SK-N-SH treated with all-trans-retinoic acid at 6 μM for 48 hours (cell line): ENCODE results near the gene CYP26A1.

Source experiments
- ATAC-seq: fragments of 200-7000 bp; cut with Tn5 transposase; 3 replicates; pipeline ENCODE4 v1.9.1; 2020; ENCODE audit warnings: mild to moderate bottlenecking, moderate library complexity
- ARNTL ChIP-seq: fragments of 450-650 bp; formaldehyde crosslinking; IDR thresholded peaks from 2 replicates; pipeline ENCODE4 v1.5.0; 2020; ENCODE audit warnings: low read depth, mild to moderate bottlenecking, moderate library complexity, borderline replicate concordance
- BACH2 ChIP-seq: fragments of 250-450 bp; sonication (Bioruptor Pico); IDR thresholded peaks from 2 replicates; pipeline ENCODE4 v1.9.0; 2021; ENCODE audit warnings: mild to moderate bottlenecking, borderline replicate concordance
- CSDC2 ChIP-seq: fragments of 250-450 bp; sonication (Bioruptor Pico); IDR thresholded peaks from 2 replicates; pipeline ENCODE4 v1.5.0; 2020; ENCODE audit warnings: mild to moderate bottlenecking, moderate library complexity
- ESRRG ChIP-seq: fragments of 250-450 bp; sonication (Bioruptor Pico); IDR thresholded peaks from 2 replicates; pipeline ENCODE4 v1.6.1; 2021; ENCODE audit warnings: mild to moderate bottlenecking
- GLIS3 ChIP-seq: fragments of 250-450 bp; sonication (Bioruptor Pico); IDR thresholded peaks from 2 replicates; pipeline ENCODE4 v1.5.0; 2020; ENCODE audit warnings: mild to moderate bottlenecking, moderate library complexity
- ISL1 ChIP-seq: fragments of 250-450 bp; sonication (Bioruptor Pico); IDR thresholded peaks from 2 replicates; pipeline ENCODE4 v2.1.2; 2022; ENCODE audit warnings: mild to moderate bottlenecking, moderate library complexity
- OSR1 ChIP-seq: fragments of 250-450 bp; sonication (Bioruptor Pico); IDR thresholded peaks from 2 replicates; pipeline ENCODE4 v1.8.0; 2022; ENCODE audit warnings: moderate library complexity, mild to moderate bottlenecking, inconsistent platforms
- PPARA ChIP-seq: fragments of 250-450 bp; sonication (Bioruptor Pico); IDR thresholded peaks from 2 replicates; pipeline ENCODE4 v1.5.0; 2020; ENCODE audit warnings: mild to moderate bottlenecking, borderline replicate concordance
- SNAI2 ChIP-seq: fragments of 250-450 bp; sonication (Bioruptor Pico); IDR thresholded peaks from 2 replicates; pipeline ENCODE4 v1.5.0; 2020; ENCODE audit warnings: mild to moderate bottlenecking, moderate library complexity
- TCF4 ChIP-seq: fragments of 250-450 bp; sonication (Bioruptor Pico); IDR thresholded peaks from 2 replicates; pipeline ENCODE4 v1.8.0; 2021; ENCODE audit warnings: mild to moderate bottlenecking, moderate library complexity, borderline replicate concordance
- TOX ChIP-seq: fragments of 250-450 bp; sonication (Bioruptor Pico); IDR thresholded peaks from 2 replicates; pipeline ENCODE4 v1.8.0; 2021; ENCODE audit warnings: mild to moderate bottlenecking, moderate library complexity, borderline replicate concordance
- ZFP3 ChIP-seq: fragments of 250-450 bp; sonication (Bioruptor Pico); IDR thresholded peaks from 2 replicates; pipeline ENCODE4 v1.5.0; 2020; ENCODE audit warnings: mild to moderate bottlenecking, moderate library complexity
- ZFP30 ChIP-seq: fragments of 450-650 bp; formaldehyde crosslinking; IDR thresholded peaks from 2 replicates; pipeline ENCODE4 v1.5.0; 2022; ENCODE audit warnings: mild to moderate bottlenecking, moderate library complexity
- ZNF70 ChIP-seq: fragments of 450-650 bp; formaldehyde crosslinking; IDR thresholded peaks from 2 replicates; pipeline ENCODE4 v1.5.0; 2020; ENCODE audit warnings: mild to moderate bottlenecking, moderate library complexity
- ZNF8 ChIP-seq: fragments of 450-650 bp; formaldehyde crosslinking; IDR thresholded peaks from 2 replicates; pipeline ENCODE4 v1.5.0; 2020; ENCODE audit warnings: mild to moderate bottlenecking, moderate library complexity
- TF ChIP-seq, protein P1 (sequence below): fragments of 250-450 bp; sonication (Bioruptor Pico); IDR thresholded peaks from 2 replicates; pipeline ENCODE4 v1.5.0; 2020; ENCODE audit warnings: mild to moderate bottlenecking, moderate library complexity
- TF ChIP-seq, protein P2 (sequence below): fragments of 250-450 bp; sonication (Bioruptor Pico); IDR thresholded peaks from 2 replicates; pipeline ENCODE4 v1.5.1; 2021; ENCODE audit warnings: mild to moderate bottlenecking, moderate library complexity
- TF ChIP-seq, protein P3 (sequence below): fragments of 250-450 bp; sonication (Bioruptor Pico); IDR thresholded peaks from 2 replicates; pipeline ENCODE4 v1.8.0; 2021; ENCODE audit warnings: low read depth, mild to moderate bottlenecking, moderate library complexity, borderline replicate concordance
- TF ChIP-seq, protein P4 (sequence below): fragments of 250-450 bp; sonication (Bioruptor Pico); IDR thresholded peaks from 2 replicates; pipeline ENCODE4 v1.5.1; 2020; ENCODE audit warnings: low read depth, mild to moderate bottlenecking, moderate library complexity
- TF ChIP-seq, protein P5 (sequence below): fragments of 250-450 bp; sonication (Bioruptor Pico); IDR thresholded peaks from 2 replicates; pipeline ENCODE4 v1.8.0; 2020; ENCODE audit warnings: mild to moderate bottlenecking, moderate library complexity, borderline replicate concordance

Gene CYP26A1

DNA sequence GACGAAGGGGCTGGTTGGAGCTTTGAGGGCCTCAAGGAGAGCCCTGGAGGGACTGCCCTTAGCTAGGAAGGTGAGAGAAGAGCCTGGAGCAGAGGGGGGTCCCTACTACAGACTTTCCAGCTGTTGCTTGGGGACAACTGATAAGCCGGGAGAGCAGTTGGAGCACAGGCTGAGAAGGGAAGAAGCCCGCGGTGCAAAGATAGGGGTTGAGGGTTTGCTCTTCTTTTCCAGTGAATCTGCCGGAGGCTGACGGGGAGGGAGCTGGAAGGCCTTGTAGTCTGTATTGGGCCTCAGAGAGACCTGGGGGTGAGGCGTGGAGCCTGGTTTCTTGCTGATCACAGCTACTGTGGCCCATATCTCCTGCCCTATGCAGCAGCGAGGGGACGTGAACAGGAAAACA, 23.7 kb downstream of the CYP26A1 start:
- TF ChIP-seq, protein P1, sequence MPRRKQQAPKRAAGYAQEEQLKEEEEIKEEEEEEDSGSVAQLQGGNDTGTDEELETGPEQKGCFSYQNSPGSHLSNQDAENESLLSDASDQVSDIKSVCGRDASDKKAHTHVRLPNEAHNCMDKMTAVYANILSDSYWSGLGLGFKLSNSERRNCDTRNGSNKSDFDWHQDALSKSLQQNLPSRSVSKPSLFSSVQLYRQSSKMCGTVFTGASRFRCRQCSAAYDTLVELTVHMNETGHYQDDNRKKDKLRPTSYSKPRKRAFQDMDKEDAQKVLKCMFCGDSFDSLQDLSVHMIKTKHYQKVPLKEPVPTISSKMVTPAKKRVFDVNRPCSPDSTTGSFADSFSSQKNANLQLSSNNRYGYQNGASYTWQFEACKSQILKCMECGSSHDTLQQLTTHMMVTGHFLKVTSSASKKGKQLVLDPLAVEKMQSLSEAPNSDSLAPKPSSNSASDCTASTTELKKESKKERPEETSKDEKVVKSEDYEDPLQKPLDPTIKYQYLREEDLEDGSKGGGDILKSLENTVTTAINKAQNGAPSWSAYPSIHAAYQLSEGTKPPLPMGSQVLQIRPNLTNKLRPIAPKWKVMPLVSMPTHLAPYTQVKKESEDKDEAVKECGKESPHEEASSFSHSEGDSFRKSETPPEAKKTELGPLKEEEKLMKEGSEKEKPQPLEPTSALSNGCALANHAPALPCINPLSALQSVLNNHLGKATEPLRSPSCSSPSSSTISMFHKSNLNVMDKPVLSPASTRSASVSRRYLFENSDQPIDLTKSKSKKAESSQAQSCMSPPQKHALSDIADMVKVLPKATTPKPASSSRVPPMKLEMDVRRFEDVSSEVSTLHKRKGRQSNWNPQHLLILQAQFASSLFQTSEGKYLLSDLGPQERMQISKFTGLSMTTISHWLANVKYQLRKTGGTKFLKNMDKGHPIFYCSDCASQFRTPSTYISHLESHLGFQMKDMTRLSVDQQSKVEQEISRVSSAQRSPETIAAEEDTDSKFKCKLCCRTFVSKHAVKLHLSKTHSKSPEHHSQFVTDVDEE (CRISPR knock-in tag): no peak
- TF ChIP-seq ESRRG (no peak), CSDC2 (no peak), OSR1 (CRISPR knock-in tag) (no peak), TCF4 (CRISPR knock-in tag) (no peak), ZNF8 (CRISPR knock-in tag) (no peak), GLIS3 (CRISPR knock-in tag) (no peak), ISL1 (CRISPR knock-in tag) (no peak), ZFP30 (no peak), ARNTL (CRISPR knock-in tag) (no peak), SNAI2 (CRISPR knock-in tag) (no peak), TOX (CRISPR knock-in tag) (no peak), ZNF70 (no peak), BACH2 (no peak)
- TF ChIP-seq, protein P2, sequence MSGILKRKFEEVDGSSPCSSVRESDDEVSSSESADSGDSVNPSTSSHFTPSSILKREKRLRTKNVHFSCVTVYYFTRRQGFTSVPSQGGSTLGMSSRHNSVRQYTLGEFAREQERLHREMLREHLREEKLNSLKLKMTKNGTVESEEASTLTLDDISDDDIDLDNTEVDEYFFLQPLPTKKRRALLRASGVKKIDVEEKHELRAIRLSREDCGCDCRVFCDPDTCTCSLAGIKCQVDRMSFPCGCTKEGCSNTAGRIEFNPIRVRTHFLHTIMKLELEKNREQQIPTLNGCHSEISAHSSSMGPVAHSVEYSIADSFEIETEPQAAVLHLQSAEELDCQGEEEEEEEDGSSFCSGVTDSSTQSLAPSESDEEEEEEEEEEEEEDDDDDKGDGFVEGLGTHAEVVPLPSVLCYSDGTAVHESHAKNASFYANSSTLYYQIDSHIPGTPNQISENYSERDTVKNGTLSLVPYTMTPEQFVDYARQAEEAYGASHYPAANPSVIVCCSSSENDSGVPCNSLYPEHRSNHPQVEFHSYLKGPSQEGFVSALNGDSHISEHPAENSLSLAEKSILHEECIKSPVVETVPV (CRISPR knock-in tag): no peak
- TF ChIP-seq, protein P3, sequence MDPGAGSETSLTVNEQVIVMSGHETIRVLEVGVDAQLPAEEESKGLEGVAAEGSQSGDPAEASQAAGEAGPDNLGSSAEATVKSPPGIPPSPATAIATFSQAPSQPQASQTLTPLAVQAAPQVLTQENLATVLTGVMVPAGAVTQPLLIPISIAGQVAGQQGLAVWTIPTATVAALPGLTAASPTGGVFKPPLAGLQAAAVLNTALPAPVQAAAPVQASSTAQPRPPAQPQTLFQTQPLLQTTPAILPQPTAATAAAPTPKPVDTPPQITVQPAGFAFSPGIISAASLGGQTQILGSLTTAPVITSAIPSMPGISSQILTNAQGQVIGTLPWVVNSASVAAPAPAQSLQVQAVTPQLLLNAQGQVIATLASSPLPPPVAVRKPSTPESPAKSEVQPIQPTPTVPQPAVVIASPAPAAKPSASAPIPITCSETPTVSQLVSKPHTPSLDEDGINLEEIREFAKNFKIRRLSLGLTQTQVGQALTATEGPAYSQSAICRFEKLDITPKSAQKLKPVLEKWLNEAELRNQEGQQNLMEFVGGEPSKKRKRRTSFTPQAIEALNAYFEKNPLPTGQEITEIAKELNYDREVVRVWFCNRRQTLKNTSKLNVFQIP (CRISPR knock-in tag): no peak
- ATAC-seq: no peak

DNA sequence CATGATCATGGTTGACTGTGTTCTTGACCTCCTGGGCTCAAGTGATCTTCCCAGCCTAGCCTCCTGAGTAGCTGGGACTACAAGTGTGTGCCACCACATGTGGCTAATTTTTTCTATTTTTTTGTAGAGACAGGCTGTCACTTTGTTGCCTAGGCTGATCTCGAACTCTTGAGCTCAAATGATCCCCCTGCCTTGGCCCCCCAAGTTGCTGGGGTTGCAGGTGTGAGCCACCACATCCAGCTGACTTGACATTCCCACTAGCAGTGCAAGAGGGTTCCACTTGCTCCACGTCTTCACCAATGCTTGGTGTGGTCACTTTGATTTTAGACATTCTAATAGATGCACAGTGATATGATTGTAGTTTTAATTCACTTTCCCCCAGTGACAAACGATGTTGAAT, 25.1 kb downstream of the CYP26A1 start:
- TF ChIP-seq CSDC2: no peak
- no peak for TF ChIP-seq ESRRG
- TF ChIP-seq, protein P4, sequence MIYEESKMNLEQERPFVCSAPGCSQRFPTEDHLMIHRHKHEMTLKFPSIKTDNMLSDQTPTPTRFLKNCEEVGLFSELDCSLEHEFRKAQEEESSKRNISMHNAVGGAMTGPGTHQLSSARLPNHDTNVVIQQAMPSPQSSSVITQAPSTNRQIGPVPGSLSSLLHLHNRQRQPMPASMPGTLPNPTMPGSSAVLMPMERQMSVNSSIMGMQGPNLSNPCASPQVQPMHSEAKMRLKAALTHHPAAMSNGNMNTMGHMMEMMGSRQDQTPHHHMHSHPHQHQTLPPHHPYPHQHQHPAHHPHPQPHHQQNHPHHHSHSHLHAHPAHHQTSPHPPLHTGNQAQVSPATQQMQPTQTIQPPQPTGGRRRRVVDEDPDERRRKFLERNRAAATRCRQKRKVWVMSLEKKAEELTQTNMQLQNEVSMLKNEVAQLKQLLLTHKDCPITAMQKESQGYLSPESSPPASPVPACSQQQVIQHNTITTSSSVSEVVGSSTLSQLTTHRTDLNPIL: no peak
- no peak for TF ChIP-seq ISL1 (CRISPR knock-in tag)
- no peak for TF ChIP-seq PPARA (CRISPR knock-in tag)
- TF ChIP-seq ZFP3 (CRISPR knock-in tag): no peak
- no peak for TF ChIP-seq ARNTL (CRISPR knock-in tag)
- TF ChIP-seq ZFP30: no peak
- no peak for TF ChIP-seq ZNF8 (CRISPR knock-in tag)
- TF ChIP-seq OSR1 (CRISPR knock-in tag): no peak
- TF ChIP-seq, protein P3 (CRISPR knock-in tag): no peak
- TF ChIP-seq, protein P2 (CRISPR knock-in tag): no peak
- TF ChIP-seq BACH2: no peak
- TF ChIP-seq, protein P5, sequence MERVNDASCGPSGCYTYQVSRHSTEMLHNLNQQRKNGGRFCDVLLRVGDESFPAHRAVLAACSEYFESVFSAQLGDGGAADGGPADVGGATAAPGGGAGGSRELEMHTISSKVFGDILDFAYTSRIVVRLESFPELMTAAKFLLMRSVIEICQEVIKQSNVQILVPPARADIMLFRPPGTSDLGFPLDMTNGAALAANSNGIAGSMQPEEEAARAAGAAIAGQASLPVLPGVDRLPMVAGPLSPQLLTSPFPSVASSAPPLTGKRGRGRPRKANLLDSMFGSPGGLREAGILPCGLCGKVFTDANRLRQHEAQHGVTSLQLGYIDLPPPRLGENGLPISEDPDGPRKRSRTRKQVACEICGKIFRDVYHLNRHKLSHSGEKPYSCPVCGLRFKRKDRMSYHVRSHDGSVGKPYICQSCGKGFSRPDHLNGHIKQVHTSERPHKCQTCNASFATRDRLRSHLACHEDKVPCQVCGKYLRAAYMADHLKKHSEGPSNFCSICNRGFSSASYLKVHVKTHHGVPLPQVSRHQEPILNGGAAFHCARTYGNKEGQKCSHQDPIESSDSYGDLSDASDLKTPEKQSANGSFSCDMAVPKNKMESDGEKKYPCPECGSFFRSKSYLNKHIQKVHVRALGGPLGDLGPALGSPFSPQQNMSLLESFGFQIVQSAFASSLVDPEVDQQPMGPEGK (CRISPR knock-in tag): no peak
- ATAC-seq: no peak
